Measurements from ENCODE around the gene PCIF1.

The PCIF1 gene

DNA sequence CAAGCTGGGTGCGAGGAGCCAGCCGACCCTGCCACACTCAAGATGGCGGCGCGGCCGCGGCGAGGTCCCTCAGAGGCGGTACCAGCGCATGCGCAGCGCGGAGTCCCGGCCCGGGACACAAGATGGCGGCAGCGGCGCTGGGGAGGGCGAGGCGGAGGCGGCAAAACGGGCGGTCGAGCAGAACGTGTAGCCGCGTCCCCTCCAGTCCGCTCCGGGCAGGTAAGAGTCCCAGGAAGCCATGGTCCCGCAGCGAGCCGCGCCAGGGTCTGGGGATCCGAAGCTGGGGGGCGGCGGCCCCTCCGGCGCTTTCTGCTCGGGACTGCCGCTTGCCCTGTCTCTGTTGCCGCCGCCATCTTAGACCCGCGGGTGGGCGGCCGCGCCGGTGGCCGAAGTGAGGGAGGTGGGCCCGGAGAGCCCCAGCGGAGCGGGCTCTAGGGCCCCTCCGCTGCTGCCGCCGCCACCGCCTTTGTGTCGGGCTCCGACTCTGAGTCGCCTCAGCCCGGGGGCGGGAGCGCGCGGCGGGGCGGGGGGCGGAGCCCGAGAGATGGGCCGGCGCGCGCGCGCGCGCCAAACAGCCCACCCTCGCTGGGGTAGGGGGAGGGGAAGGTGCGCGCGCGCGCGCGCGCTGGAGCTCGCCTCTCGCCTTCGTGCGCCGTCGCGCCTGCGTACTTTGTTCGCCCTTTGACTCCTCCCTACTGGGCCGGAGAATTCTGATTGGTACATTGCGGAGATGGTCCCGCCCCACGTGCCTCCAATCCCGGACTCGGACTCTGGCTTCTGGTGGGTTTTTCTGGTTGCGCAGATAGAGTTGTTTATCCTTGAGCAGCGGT, at the start of gene PCIF1:
Gene PCIF1, plus strand, starts transcription at position 98 of the 830 bp plus-strand sequence. CDS start 4,317 bp downstream, outside the sequence.
- Mint-ChIP-seq H3K36me3 (ENCODE audit: low read depth) (peaks cover 22% of the 10 kb centered on the region), H3K4me3 (peak within 1 kb of the TSS; percentile 98), H3K4me1 (ENCODE audit: low read depth) (peaks cover 23% of the 10 kb centered on the region), H3K27me3 (ENCODE audit: low read depth) (no peaks in the 10 kb centered on the region), H3K9me3 (no peaks in the 10 kb centered on the region), H3K27ac (peak within 1 kb of the TSS; percentile 98)

DNA sequence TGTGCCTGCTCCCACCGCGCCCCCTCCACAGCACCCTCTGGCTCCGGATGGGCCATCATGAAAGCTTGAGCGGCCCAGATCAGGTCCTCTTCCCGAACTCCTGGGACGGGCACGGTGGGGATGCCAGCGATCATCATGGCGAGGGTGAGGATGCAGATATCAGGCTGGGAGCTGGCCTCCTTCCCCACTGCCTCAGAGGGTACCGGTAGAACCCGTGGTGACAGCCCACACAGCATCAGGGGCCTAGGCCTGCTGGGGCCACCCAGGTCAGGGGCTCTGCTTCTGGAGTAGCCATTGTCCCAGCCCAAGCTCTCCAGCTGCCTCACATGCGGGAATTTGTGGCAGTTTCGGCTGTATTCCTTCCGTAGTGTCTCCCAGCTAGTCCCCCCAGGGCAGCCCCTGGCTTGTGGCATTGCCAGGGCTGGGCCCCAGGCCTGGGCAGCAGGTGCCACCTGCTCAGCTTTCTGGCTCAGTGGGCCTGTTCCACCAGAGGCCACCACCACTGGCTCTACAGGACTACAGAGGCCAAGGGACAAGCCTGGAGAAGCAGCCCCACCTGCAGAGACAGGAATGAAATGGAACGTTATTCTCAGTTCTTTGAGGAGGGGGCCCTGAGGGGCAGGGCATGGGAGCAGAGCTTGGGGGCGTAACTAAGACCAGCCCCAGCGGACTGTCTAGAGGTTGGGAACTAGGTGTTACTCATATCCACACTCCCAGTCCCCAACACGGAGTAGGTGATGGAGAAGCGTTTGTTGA, 47.7 kb upstream of the PCIF1 start:
- Mint-ChIP-seq H3K27me3 (ENCODE audit: low read depth) (peaks cover 9% of the 10 kb centered on the region), H3K4me1 (ENCODE audit: low read depth) (peaks cover 24% of the 10 kb centered on the region), H3K4me3 (no peak overlapping the region), H3K9me3 (no peaks in the 10 kb centered on the region), H3K27ac (no peak overlapping the region), H3K36me3 (ENCODE audit: low read depth) (peaks cover 16% of the 10 kb centered on the region)

DNA sequence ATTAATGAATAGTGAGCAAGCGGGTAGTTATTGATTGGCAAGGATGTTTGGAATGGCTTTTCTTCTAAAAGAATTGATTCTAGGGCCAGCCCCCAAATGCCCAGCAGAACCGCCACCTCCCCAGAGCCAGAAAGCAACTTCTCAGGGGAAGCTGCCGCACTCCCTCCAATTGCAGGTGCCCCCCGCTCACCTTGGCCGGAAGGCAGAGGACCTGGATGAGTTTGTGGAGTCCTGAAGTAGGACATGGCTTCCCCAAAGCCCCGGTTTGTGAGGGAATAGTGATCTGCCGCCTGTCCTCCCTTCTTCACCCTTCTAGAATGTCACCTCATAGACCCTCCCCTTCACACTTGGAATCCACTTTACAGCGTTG, 47.2 kb upstream of the PCIF1 start, which contains the start of gene SPATA25:
Gene SPATA25, minus strand, starts transcription at position 277 of the 370 bp plus-strand sequence. Its CDS starts 32 bp downstream, at position 245.
- Mint-ChIP-seq H3K4me1 (ENCODE audit: low read depth) (peaks cover 25% of the 10 kb centered on the region), H3K27ac (no peak within 1 kb of the TSS), H3K9me3 (no peaks in the 10 kb centered on the region), H3K36me3 (ENCODE audit: low read depth) (peaks cover 16% of the 10 kb centered on the region), H3K4me3 (no peak within 1 kb of the TSS), H3K27me3 (ENCODE audit: low read depth) (peaks cover 8% of the 10 kb centered on the region)

DNA sequence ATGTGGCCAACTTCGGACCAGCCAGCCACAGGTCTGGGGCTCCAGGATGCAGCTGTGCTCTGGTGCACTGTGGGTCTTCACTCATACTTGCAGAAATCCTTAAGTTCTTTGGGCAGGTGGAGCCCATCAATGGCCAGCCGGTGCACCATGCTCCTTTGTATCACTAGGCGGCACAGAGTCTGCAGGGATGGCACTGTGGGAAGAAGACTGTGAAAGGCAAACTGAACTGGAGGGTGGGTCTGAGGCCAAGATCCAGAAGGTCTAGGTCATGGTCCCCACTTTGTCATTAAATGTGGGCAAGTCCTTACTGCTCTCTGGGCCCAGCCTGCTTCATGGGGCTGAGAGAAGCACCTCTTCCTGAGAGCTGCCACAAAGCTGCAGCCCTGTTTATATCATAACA, 45.8 kb upstream of the PCIF1 start:
- no peak overlapping the region for H3K4me3 Mint-ChIP-seq
- no peak overlapping the region for H3K27ac Mint-ChIP-seq
- peaks cover 5% of the 10 kb centered on the region for H3K36me3 Mint-ChIP-seq (ENCODE audit: low read depth)
- peaks cover 4% of the 10 kb centered on the region for H3K27me3 Mint-ChIP-seq (ENCODE audit: low read depth)
- no peaks in the 10 kb centered on the region for H3K9me3 Mint-ChIP-seq
- peaks cover 23% of the 10 kb centered on the region for H3K4me1 Mint-ChIP-seq (ENCODE audit: low read depth)

GRCh38 chr20:45890077-45890984, 44.2 kb upstream of the PCIF1 start:
- no peak overlapping the region for H3K27ac Mint-ChIP-seq
- peaks cover 4% of the 10 kb centered on the region for H3K36me3 Mint-ChIP-seq (ENCODE audit: low read depth)
- H3K4me3 Mint-ChIP-seq: peak overlapping the region; percentile 90
- peaks cover 4% of the 10 kb centered on the region for H3K27me3 Mint-ChIP-seq (ENCODE audit: low read depth)
- no peaks in the 10 kb centered on the region for H3K9me3 Mint-ChIP-seq
- H3K4me1 Mint-ChIP-seq (ENCODE audit: low read depth): peaks cover 19% of the 10 kb centered on the region

DNA sequence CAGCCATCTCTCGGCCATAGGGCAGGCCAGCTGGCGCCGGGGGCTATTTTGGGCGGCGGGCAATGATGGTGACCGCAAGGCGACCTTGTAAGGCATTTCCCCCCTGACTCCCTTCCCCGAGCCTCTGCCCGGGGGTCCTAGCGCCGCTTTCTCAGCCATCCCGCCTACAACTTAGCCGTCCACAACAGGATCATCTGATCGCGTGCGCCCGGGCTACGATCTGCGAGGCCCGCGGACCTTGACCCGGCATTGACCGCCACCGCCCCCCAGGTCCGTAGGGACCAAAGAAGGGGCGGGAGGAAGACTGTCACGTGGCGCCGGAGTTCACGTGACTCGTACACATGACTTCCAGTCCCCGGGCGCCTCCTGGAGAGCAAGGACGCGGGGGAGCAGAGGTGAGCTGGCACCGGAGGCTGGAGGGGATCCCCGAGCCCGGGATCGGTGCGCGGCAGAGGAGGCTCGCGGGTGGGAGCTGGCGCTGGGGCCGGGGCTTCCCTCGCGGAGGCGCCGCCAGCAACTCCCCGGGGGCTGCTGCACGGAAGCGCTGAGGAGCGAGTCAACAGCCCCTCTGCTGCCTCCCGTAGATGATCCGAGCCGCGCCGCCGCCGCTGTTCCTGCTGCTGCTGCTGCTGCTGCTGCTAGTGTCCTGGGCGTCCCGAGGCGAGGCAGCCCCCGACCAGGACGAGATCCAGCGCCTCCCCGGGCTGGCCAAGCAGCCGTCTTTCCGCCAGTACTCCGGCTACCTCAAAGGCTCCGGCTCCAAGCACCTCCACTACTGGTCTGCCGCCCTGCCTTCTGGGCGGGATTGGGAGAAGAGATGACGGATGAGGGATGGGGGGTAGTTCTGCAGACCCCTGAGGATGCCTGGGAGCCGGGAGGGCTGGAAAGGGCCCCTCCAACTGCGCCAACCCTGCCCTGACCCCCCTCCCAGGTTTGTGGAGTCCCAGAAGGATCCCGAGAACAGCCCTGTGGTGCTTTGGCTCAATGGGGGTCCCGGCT, 43.2 kb upstream of the PCIF1 start, which contains the start of the genes CTSA and NEURL2:
Gene CTSA, plus strand, starts transcription at position 351 of the 999 bp plus-strand sequence. Its CDS starts 234 bp downstream, at position 585.
Gene NEURL2, minus strand, starts transcription at position 224 of the 999 bp plus-strand sequence. Its CDS starts 217 bp downstream, at position 7.
- peaks cover 4% of the 10 kb centered on the region for H3K27me3 Mint-ChIP-seq (ENCODE audit: low read depth)
- peaks cover 4% of the 10 kb centered on the region for H3K36me3 Mint-ChIP-seq (ENCODE audit: low read depth)
- H3K9me3 Mint-ChIP-seq: no peaks in the 10 kb centered on the region
- H3K4me1 Mint-ChIP-seq (ENCODE audit: low read depth): peaks cover 18% of the 10 kb centered on the region
- H3K4me3 Mint-ChIP-seq: peak within 1 kb of the TSS; percentile 90
- peak within 1 kb of the TSS; percentile 85 for H3K27ac Mint-ChIP-seq

DNA sequence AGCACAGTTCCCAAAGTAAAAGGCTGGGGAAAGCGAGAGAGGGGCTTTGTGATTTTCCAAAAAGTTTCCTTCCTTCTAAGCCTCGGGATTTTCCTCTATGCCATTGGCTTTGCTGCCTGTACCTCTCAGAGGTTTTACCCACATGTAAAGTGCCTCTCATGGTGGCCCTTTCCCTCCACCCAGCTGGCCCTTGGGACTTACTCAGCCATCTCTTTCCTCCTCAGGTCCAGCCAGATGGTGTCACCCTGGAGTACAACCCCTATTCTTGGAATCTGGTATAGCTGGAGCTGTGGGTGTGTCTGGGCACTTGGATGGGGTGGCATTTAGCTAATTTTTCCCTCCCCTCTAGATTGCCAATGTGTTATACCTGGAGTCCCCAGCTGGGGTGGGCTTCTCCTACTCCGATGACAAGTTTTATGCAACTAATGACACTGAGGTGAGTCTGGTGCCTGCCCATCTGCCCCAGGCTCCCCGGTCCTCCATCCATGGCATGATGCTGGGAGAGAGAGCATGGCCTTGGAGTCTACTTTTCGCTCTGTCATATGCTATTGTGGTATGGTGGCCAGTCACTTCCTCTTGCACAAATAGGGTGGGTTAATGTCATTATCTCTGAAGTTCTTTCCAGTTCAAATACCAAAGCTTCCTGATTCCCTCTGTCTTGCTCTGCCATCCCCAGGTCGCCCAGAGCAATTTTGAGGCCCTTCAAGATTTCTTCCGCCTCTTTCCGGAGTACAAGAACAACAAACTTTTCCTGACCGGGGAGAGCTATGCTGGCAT, 42.2 kb upstream of the PCIF1 start:
- peak overlapping the region; percentile 90 for H3K4me3 Mint-ChIP-seq
- peaks cover 4% of the 10 kb centered on the region for H3K36me3 Mint-ChIP-seq (ENCODE audit: low read depth)
- H3K27me3 Mint-ChIP-seq (ENCODE audit: low read depth): peaks cover 4% of the 10 kb centered on the region
- H3K9me3 Mint-ChIP-seq: no peaks in the 10 kb centered on the region
- H3K27ac Mint-ChIP-seq: no peak overlapping the region
- H3K4me1 Mint-ChIP-seq (ENCODE audit: low read depth): peaks cover 18% of the 10 kb centered on the region

- peaks cover 18% of the 10 kb centered on the region for H3K4me1 Mint-ChIP-seq (ENCODE audit: low read depth)
- peaks cover 4% of the 10 kb centered on the region for H3K27me3 Mint-ChIP-seq (ENCODE audit: low read depth)
- peak overlapping the region; percentile 90 for H3K4me3 Mint-ChIP-seq
- peaks cover 4% of the 10 kb centered on the region for H3K36me3 Mint-ChIP-seq (ENCODE audit: low read depth)
- no peaks in the 10 kb centered on the region for H3K9me3 Mint-ChIP-seq
- no peak overlapping the region for H3K27ac Mint-ChIP-seq
Observed at GRCh38 chr20:45892828-45893500, 41.5 kb upstream of the PCIF1 start.

DNA sequence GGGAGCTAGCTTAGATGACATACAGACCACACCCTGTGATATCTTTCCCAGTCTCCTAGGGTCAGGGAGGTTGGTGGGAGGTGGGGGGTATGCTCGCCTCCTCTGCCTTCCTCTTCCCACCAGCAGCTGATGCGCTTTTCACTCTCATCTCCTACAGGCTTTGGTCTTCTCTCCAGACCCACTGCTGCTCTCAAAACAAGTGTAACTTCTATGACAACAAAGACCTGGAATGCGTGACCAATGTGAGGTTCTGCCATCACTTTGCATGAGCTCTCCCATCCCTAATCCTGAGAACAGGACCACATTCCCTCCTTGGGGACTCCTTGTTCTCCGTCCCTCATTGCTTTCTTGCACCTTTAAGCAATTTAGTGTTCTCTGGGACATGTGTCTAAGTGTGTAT, 40.7 kb upstream of the PCIF1 start:
- Mint-ChIP-seq H3K4me1 (ENCODE audit: low read depth) (peaks cover 18% of the 10 kb centered on the region), H3K36me3 (ENCODE audit: low read depth) (peaks cover 4% of the 10 kb centered on the region), H3K27me3 (ENCODE audit: low read depth) (peaks cover 4% of the 10 kb centered on the region), H3K4me3 (no peak overlapping the region), H3K9me3 (no peaks in the 10 kb centered on the region), H3K27ac (no peak overlapping the region)

- no peak overlapping the region for H3K27ac Mint-ChIP-seq
- peaks cover 7% of the 10 kb centered on the region for H3K36me3 Mint-ChIP-seq (ENCODE audit: low read depth)
- peaks cover 4% of the 10 kb centered on the region for H3K27me3 Mint-ChIP-seq (ENCODE audit: low read depth)
- H3K4me1 Mint-ChIP-seq (ENCODE audit: low read depth): peaks cover 17% of the 10 kb centered on the region
- no peaks in the 10 kb centered on the region for H3K9me3 Mint-ChIP-seq
- H3K4me3 Mint-ChIP-seq: no peak overlapping the region
Observed at GRCh38 chr20:45894797-45895196, 39.7 kb upstream of the PCIF1 start.

DNA sequence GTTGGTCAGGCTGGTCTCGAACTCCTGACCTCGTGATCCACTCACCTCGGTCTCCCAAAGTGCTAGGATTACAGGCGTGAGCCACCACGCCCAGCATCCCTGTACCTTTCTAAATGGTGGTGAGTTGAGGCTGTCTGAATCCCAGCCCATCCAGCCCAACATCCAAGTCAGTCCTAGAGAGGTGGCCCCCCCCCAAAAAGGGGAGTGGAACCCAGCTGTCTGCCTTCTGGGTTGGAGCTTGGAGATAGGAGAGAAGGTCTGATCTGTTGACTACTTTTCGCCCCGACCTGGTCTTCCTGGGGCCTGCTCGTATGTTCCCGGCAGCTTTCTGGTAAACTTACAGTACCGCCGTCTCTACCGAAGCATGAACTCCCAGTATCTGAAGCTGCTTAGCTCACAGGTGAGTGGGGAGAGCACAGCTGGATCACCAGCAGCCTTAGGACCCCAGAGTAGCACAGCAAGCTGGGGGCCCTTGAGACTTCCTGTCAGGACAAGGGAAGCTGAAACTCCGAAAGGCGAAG, 37.8 kb upstream of the PCIF1 start:
- Mint-ChIP-seq H3K27me3 (ENCODE audit: low read depth) (no peaks in the 10 kb centered on the region), H3K27ac (no peak overlapping the region), H3K4me1 (ENCODE audit: low read depth) (peaks cover 12% of the 10 kb centered on the region), H3K36me3 (ENCODE audit: low read depth) (peaks cover 7% of the 10 kb centered on the region), H3K4me3 (no peak overlapping the region), H3K9me3 (no peaks in the 10 kb centered on the region)

DNA sequence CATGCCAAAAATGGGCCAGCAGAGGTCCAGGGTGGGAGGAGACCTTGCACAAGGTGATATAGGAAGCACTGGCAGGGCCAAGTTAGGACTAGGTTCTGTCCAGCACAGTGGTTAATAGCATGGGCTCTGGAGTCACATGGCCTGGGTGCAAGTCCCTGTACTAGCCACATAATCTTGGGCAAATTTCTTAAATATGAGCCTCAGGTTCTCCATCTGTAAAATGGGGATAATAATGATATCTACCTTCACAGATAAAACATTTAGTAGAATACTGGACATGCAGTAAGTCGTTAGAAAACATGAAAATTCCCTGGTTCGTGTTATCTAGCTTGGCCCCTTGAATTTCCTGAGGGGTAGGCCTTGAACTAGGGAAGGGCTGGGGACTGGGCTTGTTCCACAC, 37.2 kb upstream of the PCIF1 start:
- Mint-ChIP-seq H3K9me3 (no peaks in the 10 kb centered on the region), H3K27ac (no peak overlapping the region), H3K4me1 (ENCODE audit: low read depth) (peaks cover 8% of the 10 kb centered on the region), H3K27me3 (ENCODE audit: low read depth) (no peaks in the 10 kb centered on the region), H3K4me3 (no peak overlapping the region), H3K36me3 (ENCODE audit: low read depth) (peaks cover 7% of the 10 kb centered on the region)

All from T-helper 1 cell treated with Interleukin-12 subunit alpha and Interleukin-12 subunit beta and Interleukin-4 antibody, amounts not matched to agents 30 μg/mL and 1 μg/mL, for 36 hours (primary cell).